ENCODE results near the gene UGT1A8. TPM values are rescaled to one million over a fixed set of nuclear protein-coding genes. Genes with fewer than 3 reads are reported as not detected.
"Not testable (repeated sequence)": the region's sequence is repeated elsewhere in the genome, so short reads cannot be mapped to it uniquely, and the experiment has no call there.

UGT1A8 gene
- total and polyA plus RNA-seq, 12 donors = 0.11 TPM; not detected in 11

- no peak overlapping the region for H3K4me3 ChIP-seq
- no peak for ATAC-seq
- no peak for DNase-seq
- peaks cover 0 to 13% (median 3%) of the 10 kb centered on the region in 7 donors for H3K27me3 ChIP-seq
- no peaks in the 10 kb centered on the region for H3K4me1 ChIP-seq
- H3K9me3 ChIP-seq = peaks cover 0 to 11% (median 0%) of the 10 kb centered on the region in 11 donors
- WGBS, 2 donors = 76 to 80% methylated on average over 4 of the region's 4 CpGs
- no peak for TF ChIP-seq CTCF (IDR thresholded peaks at IDR 0.05)
- H3K27ac ChIP-seq = no peak overlapping the region
- no peaks in the 10 kb centered on the region for H3K36me3 ChIP-seq
- intact Hi-C loops (cut with DNase I) = no loop called here
Observed at GRCh38 chr2:233650981-233651380, 33.5 kb downstream of the UGT1A8 start.

GRCh38 chr2:233651430-233651829 lies 34.0 kb downstream of the UGT1A8 start:
- no peaks in the 10 kb centered on the region for H3K36me3 ChIP-seq
- no peak for ATAC-seq
- no peaks in the 10 kb centered on the region for H3K4me1 ChIP-seq
- DNase-seq = no peak
- H3K27me3 ChIP-seq = peaks cover 0 to 13% (median 3%) of the 10 kb centered on the region in 7 donors
- no peak overlapping the region for H3K27ac ChIP-seq
- intact Hi-C loops (cut with DNase I) = no loop called here
- no peak for TF ChIP-seq CTCF (IDR thresholded peaks at IDR 0.05)
- no peak overlapping the region for H3K4me3 ChIP-seq
- peaks cover 0 to 7% (median 0%) of the 10 kb centered on the region in 11 donors for H3K9me3 ChIP-seq
- 91 to 93% methylated on average over 2 of the region's 2 CpGs for WGBS, 2 donors

- no peak for DNase-seq
- Histone ChIP-seq H3K27ac (no peak overlapping the region), H3K4me1 (no peaks in the 10 kb centered on the region), H3K27me3 (peaks cover 0 to 13% (median 3%) of the 10 kb centered on the region in 7 donors), H3K36me3 (no peaks in the 10 kb centered on the region), H3K4me3 (no peak overlapping the region), H3K9me3 (no peaks in the 10 kb centered on the region)
- WGBS, 2 donors = 64 to 72% methylated on average over 6 of the region's 6 CpGs
- no peak for TF ChIP-seq CTCF (IDR thresholded peaks at IDR 0.05)
- intact Hi-C loops (cut with DNase I) = no loop called here
- no peak for ATAC-seq
Observed at GRCh38 chr2:233654501-233654900, 37.1 kb downstream of the UGT1A8 start.

GRCh38 chr2:233655043-233655442 lies 37.6 kb downstream of the UGT1A8 start:
- TF ChIP-seq CTCF (IDR thresholded peaks at IDR 0.05) = no peak
- H3K27ac ChIP-seq = no peak overlapping the region
- no peaks in the 10 kb centered on the region for H3K9me3 ChIP-seq
- no peak overlapping the region for H3K4me3 ChIP-seq
- DNase-seq (no peak), ATAC-seq (no peak)
- H3K36me3 ChIP-seq = no peaks in the 10 kb centered on the region
- WGBS, 2 donors = 26 to 30% methylated on average over 1 of the region's 1 CpG
- peaks cover 0 to 13% (median 3%) of the 10 kb centered on the region in 7 donors for H3K27me3 ChIP-seq
- no peaks in the 10 kb centered on the region for H3K4me1 ChIP-seq
- intact Hi-C loops (cut with DNase I) = no loop called here

- ATAC-seq; H3K4me1 ChIP-seq; DNase-seq; intact Hi-C loops (cut with DNase I); H3K36me3 ChIP-seq; H3K4me3 ChIP-seq; H3K27ac ChIP-seq; H3K9me3 ChIP-seq: not testable (repeated sequence)
- 94 to 96% methylated on average over 3 of the region's 3 CpGs for WGBS, 2 donors
- H3K27me3 ChIP-seq = peaks cover 0 to 10% (median 2%) of the 10 kb centered on the region in 7 donors
Observed at GRCh38 chr2:233655943-233656342, 38.5 kb downstream of the UGT1A8 start.

All from heart right ventricle (tissue), 16 donors.